ENCODE data around the gene RYR2.
"Not testable (repeated sequence)": the region's sequence is repeated elsewhere in the genome, so short reads cannot be mapped to it uniquely, and the experiment has no call there.

Gene RYR2

GRCh38 chr1:237590386-237590785 is 548.4 kb downstream of the RYR2 start:
- DNase-seq, result no peak

- no peak for DNase-seq
Measured at GRCh38 chr1:237591353-237591752, 549.4 kb downstream of the RYR2 start.

GRCh38 chr1:237603036-237603568 is 561.1 kb downstream of the RYR2 start:
- not testable (repeated sequence) for DNase-seq

- no peak for DNase-seq
Measured at GRCh38 chr1:237608433-237608832, 566.4 kb downstream of the RYR2 start.

GRCh38 chr1:237610157-237610556 is 568.2 kb downstream of the RYR2 start:
- no peak for DNase-seq

GRCh38 chr1:237613984-237614383 is 572.0 kb downstream of the RYR2 start:
- DNase-seq, result no peak

GRCh38 chr1:237619553-237619952 is 577.6 kb downstream of the RYR2 start:
- no peak for DNase-seq

- no peak for DNase-seq
Measured at GRCh38 chr1:237634922-237635321, 592.9 kb downstream of the RYR2 start.

- no peak for DNase-seq
Measured at GRCh38 chr1:237638555-237638954, 596.6 kb downstream of the RYR2 start.

GRCh38 chr1:237640011-237640671 is 598.2 kb downstream of the RYR2 start:
- no peak for DNase-seq

GRCh38 chr1:237640966-237641365 is 599.0 kb downstream of the RYR2 start:
- no peak for DNase-seq

GRCh38 chr1:237650809-237651208 is 608.8 kb downstream of the RYR2 start:
- no peak for DNase-seq

GRCh38 chr1:237655778-237656177 is 613.8 kb downstream of the RYR2 start:
- DNase-seq, result no peak

GRCh38 chr1:237664348-237664747 is 622.4 kb downstream of the RYR2 start:
- no peak for DNase-seq

GRCh38 chr1:237670302-237670701 is 628.3 kb downstream of the RYR2 start:
- no peak for DNase-seq

GRCh38 chr1:237671262-237671661 is 629.3 kb downstream of the RYR2 start:
- no peak for DNase-seq

- DNase-seq, result no peak
Measured at GRCh38 chr1:237671935-237672334, 630.0 kb downstream of the RYR2 start.

- DNase-seq, result no peak
Measured at GRCh38 chr1:237672748-237673147, 630.8 kb downstream of the RYR2 start.

- no peak for DNase-seq
Measured at GRCh38 chr1:237673631-237674030, 631.6 kb downstream of the RYR2 start.

- no peak for DNase-seq
Measured at GRCh38 chr1:237677979-237678378, 636.0 kb downstream of the RYR2 start.

- no peak for DNase-seq
Measured at GRCh38 chr1:237679687-237680086, 637.7 kb downstream of the RYR2 start.

GRCh38 chr1:237681210-237681609 is 639.2 kb downstream of the RYR2 start:
- DNase-seq, result no peak

GRCh38 chr1:237684236-237684635 is 642.3 kb downstream of the RYR2 start:
- no peak for DNase-seq

GRCh38 chr1:237685551-237685950 is 643.6 kb downstream of the RYR2 start:
- DNase-seq, result no peak

- no peak for DNase-seq
Measured at GRCh38 chr1:237687804-237688203, 645.8 kb downstream of the RYR2 start.

Measured in NCI-H2081 treated with DMSO at 0.1 percent for 48 hours (cell line).